ENCODE measurements around the gene SNED1. TPM values are rescaled to one million over a fixed set of nuclear protein-coding genes. Genes with fewer than 3 reads are reported as not detected.
A peak's percentile ranks its signal among the peaks of the same experiment; 100 is the strongest.

Gene SNED1
- total RNA-seq, 1 experiment from 2014 or later, result 3.2 TPM

DNA sequence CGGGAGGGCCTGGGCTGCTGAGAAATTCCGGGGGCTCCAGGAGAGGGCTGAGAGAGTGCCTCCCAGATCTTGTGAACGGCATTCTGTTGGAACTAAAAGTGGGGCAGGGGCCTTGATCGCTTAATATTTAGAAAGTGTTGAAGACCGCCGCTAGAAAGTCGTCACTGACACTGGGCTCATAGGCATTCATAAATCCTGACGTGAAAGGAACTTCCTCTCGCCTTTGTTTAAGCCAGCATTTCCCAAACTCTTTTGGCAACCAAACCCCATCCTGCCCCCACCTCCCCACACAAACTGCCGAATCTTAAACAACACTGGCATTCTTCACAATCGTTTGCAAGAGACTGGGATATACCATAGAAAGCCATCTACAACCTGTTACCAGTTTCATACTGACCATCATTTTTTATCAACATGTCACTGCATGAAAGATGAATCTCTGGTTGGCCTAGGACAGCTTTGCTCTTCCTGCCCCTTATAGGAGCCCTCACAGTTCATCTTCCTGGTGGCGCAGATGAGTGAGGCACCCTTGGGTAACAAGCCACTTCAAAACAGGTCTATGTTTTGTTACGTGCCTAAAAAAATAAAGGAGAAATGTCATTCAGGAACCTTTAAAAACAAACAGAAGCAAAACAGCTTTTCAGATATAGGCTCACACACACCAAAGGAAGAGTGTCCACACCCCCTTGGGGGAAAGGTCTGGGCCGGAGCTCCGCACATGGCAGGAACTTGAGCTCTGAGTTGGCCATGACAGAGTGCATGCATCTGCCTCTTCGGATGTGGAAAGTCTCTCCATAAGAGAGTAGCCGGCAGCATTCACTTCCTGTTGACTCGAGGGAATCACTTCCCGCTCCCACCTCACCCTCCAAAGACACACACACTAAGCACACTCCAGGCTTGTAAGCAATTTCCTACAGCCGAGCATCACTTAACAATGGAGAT, 90.6 kb downstream of the SNED1 start:
- TF ChIP-seq ZNF219 (CRISPR knock-in tag; IDR thresholded peaks at IDR 0.05; ENCODE audit: borderline replicate concordance) (no peak), ZNF263 (CRISPR knock-in tag; IDR thresholded peaks at IDR 0.05; ENCODE audit: low read depth) (no peak)
- ChIA-PET POLR2A (no interaction called here), CTCF (interaction anchor here (1.3 kb wide), 1 partner anchor 11 kb away, joined by 4 read pairs; no protein-coding TSS in a partner anchor)
- H3K27ac Mint-ChIP-seq, result peak overlapping the region; percentile 45; the same call in 1 of the 2 replicates
- no peak for DNase-seq (ENCODE audit: low spot score)
- H3K4me3 Mint-ChIP-seq, result no peak overlapping the region
- H3K9me3 Mint-ChIP-seq, result no peaks in the 10 kb centered on the region
- peaks cover 11% of the 10 kb centered on the region for H3K36me3 Mint-ChIP-seq
- no peak for ATAC-seq
- peaks cover 11% of the 10 kb centered on the region for H3K4me1 Mint-ChIP-seq
- no peaks in the 10 kb centered on the region for H3K27me3 Mint-ChIP-seq (ENCODE audit: low read depth)

- no peaks in the 10 kb centered on the region for H3K27me3 Mint-ChIP-seq (ENCODE audit: low read depth)
- DNase-seq (ENCODE audit: low spot score) (no peak), ATAC-seq (no peak; the same call in 1 of the 2 replicates)
- H3K9me3 Mint-ChIP-seq, result no peaks in the 10 kb centered on the region
- TF ChIP-seq ZSCAN18 (CRISPR knock-in tag; IDR thresholded peaks at IDR 0.05), result no peak
- TF ChIP-seq ATF1 (CRISPR knock-in tag; IDR thresholded peaks at IDR 0.05), result no peak
- TF ChIP-seq ZNF671 (CRISPR knock-in tag; IDR thresholded peaks at IDR 0.05), result no peak
- no peak for TF ChIP-seq NFYB (CRISPR knock-in tag; conservative IDR thresholded peaks at IDR 0.05; ENCODE audit: low read depth)
- TF ChIP-seq ATF6 (CRISPR knock-in tag; IDR thresholded peaks at IDR 0.05), result no peak
- no peak for TF ChIP-seq ELF4 (CRISPR knock-in tag; IDR thresholded peaks at IDR 0.05; ENCODE audit: low read depth)
- no peak for TF ChIP-seq CREB1 (CRISPR knock-in tag; IDR thresholded peaks at IDR 0.05)
- no peak for TF ChIP-seq ATF3 (CRISPR knock-in tag; conservative IDR thresholded peaks at IDR 0.05)
- TF ChIP-seq TEAD4 (CRISPR knock-in tag; IDR thresholded peaks at IDR 0.05), result no peak
- TF ChIP-seq, protein P1, sequence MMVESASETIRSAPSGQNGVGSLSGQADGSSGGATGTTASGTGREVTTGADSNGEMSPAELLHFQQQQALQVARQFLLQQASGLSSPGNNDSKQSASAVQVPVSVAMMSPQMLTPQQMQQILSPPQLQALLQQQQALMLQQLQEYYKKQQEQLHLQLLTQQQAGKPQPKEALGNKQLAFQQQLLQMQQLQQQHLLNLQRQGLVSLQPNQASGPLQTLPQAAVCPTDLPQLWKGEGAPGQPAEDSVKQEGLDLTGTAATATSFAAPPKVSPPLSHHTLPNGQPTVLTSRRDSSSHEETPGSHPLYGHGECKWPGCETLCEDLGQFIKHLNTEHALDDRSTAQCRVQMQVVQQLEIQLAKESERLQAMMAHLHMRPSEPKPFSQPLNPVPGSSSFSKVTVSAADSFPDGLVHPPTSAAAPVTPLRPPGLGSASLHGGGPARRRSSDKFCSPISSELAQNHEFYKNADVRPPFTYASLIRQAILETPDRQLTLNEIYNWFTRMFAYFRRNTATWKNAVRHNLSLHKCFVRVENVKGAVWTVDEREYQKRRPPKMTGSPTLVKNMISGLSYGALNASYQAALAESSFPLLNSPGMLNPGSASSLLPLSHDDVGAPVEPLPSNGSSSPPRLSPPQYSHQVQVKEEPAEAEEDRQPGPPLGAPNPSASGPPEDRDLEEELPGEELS (CRISPR knock-in tag; IDR thresholded peaks at IDR 0.05), result no peak
- TF ChIP-seq PRRX2 (CRISPR knock-in tag; IDR thresholded peaks at IDR 0.05), result no peak
- TF ChIP-seq KAT7 (CRISPR knock-in tag; IDR thresholded peaks at IDR 0.05; ENCODE audit: borderline replicate concordance), result no peak
- TF ChIP-seq E2F1 (CRISPR knock-in tag; IDR thresholded peaks at IDR 0.05), result no peak
- TF ChIP-seq, protein P2, sequence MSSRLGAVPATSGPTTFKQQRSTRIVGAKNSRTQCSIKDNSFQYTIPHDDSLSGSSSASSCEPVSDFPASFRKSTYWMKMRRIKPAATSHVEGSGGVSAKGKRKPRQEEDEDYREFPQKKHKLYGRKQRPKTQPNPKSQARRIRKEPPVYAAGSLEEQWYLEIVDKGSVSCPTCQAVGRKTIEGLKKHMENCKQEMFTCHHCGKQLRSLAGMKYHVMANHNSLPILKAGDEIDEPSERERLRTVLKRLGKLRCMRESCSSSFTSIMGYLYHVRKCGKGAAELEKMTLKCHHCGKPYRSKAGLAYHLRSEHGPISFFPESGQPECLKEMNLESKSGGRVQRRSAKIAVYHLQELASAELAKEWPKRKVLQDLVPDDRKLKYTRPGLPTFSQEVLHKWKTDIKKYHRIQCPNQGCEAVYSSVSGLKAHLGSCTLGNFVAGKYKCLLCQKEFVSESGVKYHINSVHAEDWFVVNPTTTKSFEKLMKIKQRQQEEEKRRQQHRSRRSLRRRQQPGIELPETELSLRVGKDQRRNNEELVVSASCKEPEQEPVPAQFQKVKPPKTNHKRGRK (CRISPR knock-in tag; IDR thresholded peaks at IDR 0.05; ENCODE audit: borderline replicate concordance), result no peak
- no peak for TF ChIP-seq RELA (CRISPR knock-in tag; IDR thresholded peaks at IDR 0.05; ENCODE audit: borderline replicate concordance)
- CTCF ChIA-PET, result interaction anchor here (2.0 kb wide), 1 partner anchor 13 kb away, joined by 7 read pairs; no protein-coding TSS in a partner anchor
- peak overlapping the region; percentile 20; the same call in 1 of the 2 replicates for H3K27ac Mint-ChIP-seq
- H3K36me3 Mint-ChIP-seq, result peaks cover 23% of the 10 kb centered on the region
- H3K4me1 Mint-ChIP-seq, result peaks cover 29% of the 10 kb centered on the region
- H3K4me3 Mint-ChIP-seq, result no peak overlapping the region
- POLR2A ChIA-PET, result interaction anchor here (0.9 kb wide), 1 partner anchor 59 kb away, joined by 3 read pairs; the partner anchor contains the start of gene PPP1R7
Observed at GRCh38 chr2:241091201-241091600, 92.8 kb downstream of the SNED1 start.
